ENCODE data around the gene MFSD6. TPM values are rescaled to one million over a fixed set of nuclear protein-coding genes. Genes with fewer than 3 reads are reported as not detected.
A peak's percentile ranks its signal among the peaks of the same experiment; 100 is the strongest.

MFSD6 gene
- total and polyA plus RNA-seq, 2 of the 8 experiments (the other 6 are each of a cell fraction or from before 2014, with no cell fraction given): 1.8 to 5.1 TPM

DNA sequence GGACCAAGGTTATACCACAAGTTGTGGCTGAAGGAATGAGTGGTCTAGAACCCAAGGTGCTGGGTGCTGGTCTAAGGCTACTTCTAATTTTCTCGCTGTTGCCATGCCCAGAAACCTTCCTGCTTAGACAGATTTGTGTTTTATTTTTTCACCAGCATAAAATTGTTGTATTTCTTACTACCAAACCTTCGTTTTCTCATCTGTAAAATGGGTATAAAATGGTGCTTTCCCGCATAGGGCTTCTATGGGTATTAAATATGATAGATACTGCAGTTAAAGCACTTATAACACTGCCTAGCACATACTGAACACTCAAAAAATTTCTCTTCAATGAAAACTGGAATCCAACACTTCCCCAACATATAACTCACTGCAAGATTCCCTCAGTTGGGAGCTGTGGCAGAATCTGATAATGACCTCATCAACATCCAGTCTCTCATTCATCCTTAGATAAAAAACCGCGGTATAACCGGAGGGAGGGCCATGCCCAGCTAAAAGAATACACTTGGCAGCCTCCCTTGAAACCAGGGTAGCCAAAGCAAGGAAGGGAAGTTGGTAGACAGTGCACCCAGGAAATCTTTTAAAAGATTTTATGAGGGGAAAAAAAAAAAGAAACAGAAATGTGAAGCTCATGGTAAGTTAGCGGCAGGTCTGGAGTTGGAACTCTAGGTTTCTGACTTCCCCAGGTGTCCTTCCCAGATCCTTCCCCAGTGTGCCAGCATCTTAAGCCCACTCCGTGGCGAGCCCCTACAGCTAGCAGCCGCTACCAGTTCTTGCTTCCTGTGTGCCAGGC is 125.2 kb downstream of the MFSD6 start:
- H4K5ac ChIP-seq (ENCODE audit: insufficient read length, low read depth, low read length): no peak overlapping the region
- no peak for DNase-seq (ENCODE audit: low read depth in 1 of 2, low spot score in 2 of 2)
- H3K23me2 ChIP-seq (ENCODE audit: low read depth, low read length): 0 out of 2 replicates have a peak, but pooled peaks cover 4% of the 10 kb centered on the region
- FAIRE-seq: no peak
- H3K79me1 ChIP-seq (ENCODE audit: low read depth, low read length): 0 out of 2 replicates have a peak, but pooled peaks cover 2% of the 10 kb centered on the region
- H2BK15ac ChIP-seq (ENCODE audit: low read length): no peak overlapping the region
- H4K8ac ChIP-seq (ENCODE audit: extremely low read depth, insufficient read depth, low read length): no peak overlapping the region
- peak overlapping the region; percentile 45 to 73 (median 68); a peak in 7 of 8 replicates for H3K4me3 ChIP-seq (ENCODE audit: extremely low read depth in 1 of 4, insufficient read depth in 2 of 4, low read depth in 3 of 4, low read length in 4 of 4)
- H2BK20ac ChIP-seq (ENCODE audit: low read length): no peak overlapping the region
- H3K18ac ChIP-seq (ENCODE audit: extremely low read depth, low read length): peak overlapping the region; percentile 1; the same call in 1 of the 2 replicates
- no peak overlapping the region for H2BK120ac ChIP-seq (replicated peaks; ENCODE audit: low read depth, low read length)
- H4K91ac ChIP-seq (replicated peaks; ENCODE audit: insufficient read length, low read length): no peak overlapping the region
- H3K4me2 ChIP-seq (ENCODE audit: insufficient read depth in 1 of 2, low read depth in 2 of 2, low read length in 2 of 2): peak overlapping the region; percentile 74 to 95
- H2BK12ac ChIP-seq (ENCODE audit: low read depth, low read length): no peak overlapping the region
- no peak overlapping the region for H3K14ac ChIP-seq (ENCODE audit: insufficient read length)
- H3K27ac ChIP-seq (ENCODE audit: low read depth, low read length): no peak overlapping the region
- H2BK5ac ChIP-seq (ENCODE audit: low read depth, low read length): no peak overlapping the region
- ChIA-PET CTCF (ENCODE audit: partially characterized antibody) (interaction anchor here (0.8 to 1.2 kb wide), 6 partner anchors 11 to 147 kb away, joined by 3 to 5 read pairs (median 3); no protein-coding TSS in a partner anchor), POLR2A (ENCODE audit: partially characterized antibody) (interaction anchor here (0.8 to 1.5 kb wide), 5 partner anchors 11 to 145 kb away, joined by 3 to 5 read pairs (median 4); no protein-coding TSS in a partner anchor)
- peaks cover 0 to 8% of the 10 kb centered on the region in 2 experiments; a peak in 2 of 4 replicates for H3K9me3 ChIP-seq (ENCODE audit: insufficient read depth in 2 of 2, low read depth in 1 of 2, low read length in 1 of 2)
- TF ChIP-seq RXRA (IDR thresholded peaks at IDR 0.05; ENCODE audit: insufficient read depth, low read depth, low read length) (no peak), KDM1A (IDR thresholded peaks at IDR 0.05; ENCODE audit: borderline replicate concordance, low read length) (0 out of 2 replicates have a peak, but pooled peaks have one; percentile 33)
- H2AFZ ChIP-seq (ENCODE audit: low read length): peak overlapping the region; percentile 82
- H3K56ac ChIP-seq (replicated peaks; ENCODE audit: insufficient read length, low read depth, low read length): no peak overlapping the region
- H3K4me1 ChIP-seq (replicated peaks in 1 of 4; ENCODE audit: control insufficient read depth in 3 of 4, insufficient read depth in 4 of 4, low read length in 3 of 4): peaks cover 5 to 13% (median 9%) of the 10 kb centered on the region in 4 experiments; a peak in 5 of 7 replicates
- 87% methylated on average over 10 of the region's 10 CpGs; no CpG with 5 or more reads in 1 of the 2 experiments for WGBS, 2 experiments (ENCODE audit: extremely low coverage in 1 of 2, insufficient coverage in 1 of 2, insufficient read length in 1 of 2, insufficient replicate concordance in 2 of 2, low coverage in 1 of 2, low lambda C conversion rate in 2 of 2, missing lambda C conversion rate in 1 of 2)
- peak overlapping the region in 1 of 4 experiments; percentile 60; a peak in 1 of 7 replicates for H3K9ac ChIP-seq (replicated peaks in 1 of 4; ENCODE audit: extremely low read depth in 1 of 4, low read depth in 3 of 4, low read length in 3 of 4)
- no peaks in the 10 kb centered on the region for H4K20me1 ChIP-seq (replicated peaks in 1 of 2; ENCODE audit: control insufficient read depth in 1 of 2, insufficient read depth in 2 of 2, low read length in 2 of 2)
- no peaks in the 10 kb centered on the region for H3K79me2 ChIP-seq (ENCODE audit: control insufficient read depth in 1 of 2, insufficient read depth in 2 of 2, low read length in 2 of 2)
- no peaks in the 10 kb centered on the region for H3K27me3 ChIP-seq (replicated peaks in 1 of 4; ENCODE audit: control insufficient read depth in 3 of 4, extremely low read depth in 1 of 4, insufficient read depth in 3 of 4, low read length in 3 of 4)
- H2AK5ac ChIP-seq (ENCODE audit: low read depth, low read length): peak overlapping the region; percentile 17; the same call in 1 of the 2 replicates
- peaks cover 0 to 3% (median 0%) of the 10 kb centered on the region in 4 experiments; a peak in 1 of 8 replicates for H3K36me3 ChIP-seq (ENCODE audit: control insufficient read depth in 2 of 4, insufficient read depth in 4 of 4, low read length in 3 of 4)
- no peak overlapping the region for H3K4ac ChIP-seq (replicated peaks; ENCODE audit: insufficient read length, low read depth, low read length)
- H3K23ac ChIP-seq (ENCODE audit: insufficient read length): no peak overlapping the region
